ENCODE results near the gene RXYLT1. TPM values are rescaled to one million over a fixed set of nuclear protein-coding genes. Genes with fewer than 3 reads are reported as not detected.

Gene RXYLT1
- total RNA-seq, 1 experiment from 2014 or later = 9.8 TPM

- TF ChIP-seq, protein P1, sequence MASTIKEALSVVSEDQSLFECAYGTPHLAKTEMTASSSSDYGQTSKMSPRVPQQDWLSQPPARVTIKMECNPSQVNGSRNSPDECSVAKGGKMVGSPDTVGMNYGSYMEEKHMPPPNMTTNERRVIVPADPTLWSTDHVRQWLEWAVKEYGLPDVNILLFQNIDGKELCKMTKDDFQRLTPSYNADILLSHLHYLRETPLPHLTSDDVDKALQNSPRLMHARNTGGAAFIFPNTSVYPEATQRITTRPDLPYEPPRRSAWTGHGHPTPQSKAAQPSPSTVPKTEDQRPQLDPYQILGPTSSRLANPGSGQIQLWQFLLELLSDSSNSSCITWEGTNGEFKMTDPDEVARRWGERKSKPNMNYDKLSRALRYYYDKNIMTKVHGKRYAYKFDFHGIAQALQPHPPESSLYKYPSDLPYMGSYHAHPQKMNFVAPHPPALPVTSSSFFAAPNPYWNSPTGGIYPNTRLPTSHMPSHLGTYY (CRISPR knock-in tag; IDR thresholded peaks at IDR 0.05) = no peak
- TF ChIP-seq TEAD1 (CRISPR knock-in tag; IDR thresholded peaks at IDR 0.05) (no peak), RELA (CRISPR knock-in tag; IDR thresholded peaks at IDR 0.05; ENCODE audit: borderline replicate concordance) (no peak), ZNF232 (CRISPR knock-in tag; IDR thresholded peaks at IDR 0.05) (no peak), RORB (CRISPR knock-in tag; IDR thresholded peaks at IDR 0.05) (no peak), IRF1 (CRISPR knock-in tag; IDR thresholded peaks at IDR 0.05) (no peak), ATF3 (CRISPR knock-in tag; conservative IDR thresholded peaks at IDR 0.05) (no peak), ZNF219 (CRISPR knock-in tag; IDR thresholded peaks at IDR 0.05; ENCODE audit: borderline replicate concordance) (no peak), ZBTB21 (CRISPR knock-in tag; IDR thresholded peaks at IDR 0.05; ENCODE audit: borderline replicate concordance) (no peak)
- TF ChIP-seq, protein P2, sequence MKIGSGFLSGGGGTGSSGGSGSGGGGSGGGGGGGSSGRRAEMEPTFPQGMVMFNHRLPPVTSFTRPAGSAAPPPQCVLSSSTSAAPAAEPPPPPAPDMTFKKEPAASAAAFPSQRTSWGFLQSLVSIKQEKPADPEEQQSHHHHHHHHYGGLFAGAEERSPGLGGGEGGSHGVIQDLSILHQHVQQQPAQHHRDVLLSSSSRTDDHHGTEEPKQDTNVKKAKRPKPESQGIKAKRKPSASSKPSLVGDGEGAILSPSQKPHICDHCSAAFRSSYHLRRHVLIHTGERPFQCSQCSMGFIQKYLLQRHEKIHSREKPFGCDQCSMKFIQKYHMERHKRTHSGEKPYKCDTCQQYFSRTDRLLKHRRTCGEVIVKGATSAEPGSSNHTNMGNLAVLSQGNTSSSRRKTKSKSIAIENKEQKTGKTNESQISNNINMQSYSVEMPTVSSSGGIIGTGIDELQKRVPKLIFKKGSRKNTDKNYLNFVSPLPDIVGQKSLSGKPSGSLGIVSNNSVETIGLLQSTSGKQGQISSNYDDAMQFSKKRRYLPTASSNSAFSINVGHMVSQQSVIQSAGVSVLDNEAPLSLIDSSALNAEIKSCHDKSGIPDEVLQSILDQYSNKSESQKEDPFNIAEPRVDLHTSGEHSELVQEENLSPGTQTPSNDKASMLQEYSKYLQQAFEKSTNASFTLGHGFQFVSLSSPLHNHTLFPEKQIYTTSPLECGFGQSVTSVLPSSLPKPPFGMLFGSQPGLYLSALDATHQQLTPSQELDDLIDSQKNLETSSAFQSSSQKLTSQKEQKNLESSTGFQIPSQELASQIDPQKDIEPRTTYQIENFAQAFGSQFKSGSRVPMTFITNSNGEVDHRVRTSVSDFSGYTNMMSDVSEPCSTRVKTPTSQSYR (CRISPR knock-in tag; IDR thresholded peaks at IDR 0.05) = no peak
- TF ChIP-seq, protein P3, sequence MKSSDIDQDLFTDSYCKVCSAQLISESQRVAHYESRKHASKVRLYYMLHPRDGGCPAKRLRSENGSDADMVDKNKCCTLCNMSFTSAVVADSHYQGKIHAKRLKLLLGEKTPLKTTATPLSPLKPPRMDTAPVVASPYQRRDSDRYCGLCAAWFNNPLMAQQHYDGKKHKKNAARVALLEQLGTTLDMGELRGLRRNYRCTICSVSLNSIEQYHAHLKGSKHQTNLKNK (CRISPR knock-in tag; IDR thresholded peaks at IDR 0.05) = no peak
These were observed 66.0 kb downstream of the RXYLT1 start (continued) for GRCh38 chr12:63845726-63846125.

DNA sequence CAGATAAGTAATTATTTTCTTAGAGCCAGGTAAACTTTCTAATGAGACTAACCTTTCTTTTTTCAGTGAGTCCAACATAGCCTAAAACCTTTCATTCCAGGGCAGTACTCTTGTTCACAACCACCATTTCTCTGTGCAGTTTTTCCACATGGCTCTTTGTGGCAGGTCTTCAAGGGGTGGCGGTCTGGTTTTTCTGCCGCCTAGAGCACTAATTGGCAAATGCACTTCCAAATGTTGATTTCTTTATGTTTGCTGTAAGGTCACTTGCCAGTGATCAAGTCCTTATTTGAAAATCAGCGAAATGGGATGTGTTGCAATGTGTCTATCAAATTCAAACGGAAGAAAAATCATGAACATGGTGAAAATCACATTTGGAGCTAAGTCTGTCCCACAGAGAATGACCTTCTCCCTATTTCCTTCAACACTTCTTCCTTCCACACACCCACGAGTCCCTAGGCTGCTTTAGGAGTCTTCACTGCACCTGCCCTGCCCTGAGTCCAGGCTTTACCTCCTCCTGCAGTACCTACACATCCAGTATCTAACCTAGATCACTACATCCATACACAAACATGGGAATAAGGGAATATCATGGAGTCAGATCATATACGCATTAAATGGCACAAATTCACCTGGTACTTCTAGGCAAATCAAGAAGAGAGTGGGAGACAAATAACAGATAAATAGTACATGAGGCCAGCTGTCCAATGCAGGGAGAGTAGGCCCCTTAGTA, 66.7 kb downstream of the RXYLT1 start:
- DNase-seq (ENCODE audit: low spot score) = no peak
- peaks cover 4% of the 10 kb centered on the region for H3K27me3 Mint-ChIP-seq (ENCODE audit: low read depth)
- H3K9me3 Mint-ChIP-seq = no peaks in the 10 kb centered on the region
- no peak overlapping the region for H3K27ac Mint-ChIP-seq
- ChIA-PET CTCF (no interaction called here), POLR2A (no interaction called here)
- H3K4me1 Mint-ChIP-seq = peaks cover 22% of the 10 kb centered on the region
- no peak for ATAC-seq
- peak overlapping the region; percentile 95 for H3K4me3 Mint-ChIP-seq
- no peaks in the 10 kb centered on the region for H3K36me3 Mint-ChIP-seq
- TF ChIP-seq ZNF512 (CRISPR knock-in tag; IDR thresholded peaks at IDR 0.05; ENCODE audit: borderline replicate concordance) = no peak
- TF ChIP-seq, protein P4, sequence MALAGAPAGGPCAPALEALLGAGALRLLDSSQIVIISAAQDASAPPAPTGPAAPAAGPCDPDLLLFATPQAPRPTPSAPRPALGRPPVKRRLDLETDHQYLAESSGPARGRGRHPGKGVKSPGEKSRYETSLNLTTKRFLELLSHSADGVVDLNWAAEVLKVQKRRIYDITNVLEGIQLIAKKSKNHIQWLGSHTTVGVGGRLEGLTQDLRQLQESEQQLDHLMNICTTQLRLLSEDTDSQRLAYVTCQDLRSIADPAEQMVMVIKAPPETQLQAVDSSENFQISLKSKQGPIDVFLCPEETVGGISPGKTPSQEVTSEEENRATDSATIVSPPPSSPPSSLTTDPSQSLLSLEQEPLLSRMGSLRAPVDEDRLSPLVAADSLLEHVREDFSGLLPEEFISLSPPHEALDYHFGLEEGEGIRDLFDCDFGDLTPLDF (CRISPR knock-in tag; IDR thresholded peaks at IDR 0.05) = no peak
- TF ChIP-seq, protein P5, sequence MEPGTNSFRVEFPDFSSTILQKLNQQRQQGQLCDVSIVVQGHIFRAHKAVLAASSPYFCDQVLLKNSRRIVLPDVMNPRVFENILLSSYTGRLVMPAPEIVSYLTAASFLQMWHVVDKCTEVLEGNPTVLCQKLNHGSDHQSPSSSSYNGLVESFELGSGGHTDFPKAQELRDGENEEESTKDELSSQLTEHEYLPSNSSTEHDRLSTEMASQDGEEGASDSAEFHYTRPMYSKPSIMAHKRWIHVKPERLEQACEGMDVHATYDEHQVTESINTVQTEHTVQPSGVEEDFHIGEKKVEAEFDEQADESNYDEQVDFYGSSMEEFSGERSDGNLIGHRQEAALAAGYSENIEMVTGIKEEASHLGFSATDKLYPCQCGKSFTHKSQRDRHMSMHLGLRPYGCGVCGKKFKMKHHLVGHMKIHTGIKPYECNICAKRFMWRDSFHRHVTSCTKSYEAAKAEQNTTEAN (CRISPR knock-in tag; IDR thresholded peaks at IDR 0.05) = no peak
- no peak for TF ChIP-seq ZNF425 (CRISPR knock-in tag; conservative IDR thresholded peaks at IDR 0.05)
- no peak for TF ChIP-seq ZNF423 (CRISPR knock-in tag; IDR thresholded peaks at IDR 0.05)
- TF ChIP-seq FOXK1 (CRISPR knock-in tag; IDR thresholded peaks at IDR 0.05) = no peak
- no peak for TF ChIP-seq FOXP1 (CRISPR knock-in tag; IDR thresholded peaks at IDR 0.05; ENCODE audit: borderline replicate concordance)
- TF ChIP-seq TEAD1 (CRISPR knock-in tag; IDR thresholded peaks at IDR 0.05) = no peak
- no peak for TF ChIP-seq NFYB (CRISPR knock-in tag; conservative IDR thresholded peaks at IDR 0.05; ENCODE audit: low read depth)
- no peak for TF ChIP-seq RELA (CRISPR knock-in tag; IDR thresholded peaks at IDR 0.05; ENCODE audit: borderline replicate concordance)
- no peak for TF ChIP-seq GTF2I (CRISPR knock-in tag; conservative IDR thresholded peaks at IDR 0.05)
- TF ChIP-seq NR1H2 (CRISPR knock-in tag; IDR thresholded peaks at IDR 0.05) = no peak
